T follicular helper cell (primary cell): ENCODE data around the gene DPP6.

Source experiments
- DNase-seq: peaks from one replicate; pipeline ENCODE4 v3.0.0-alpha.2; 2020; ENCODE audit warnings: low read depth

DPP6 gene

DNA sequence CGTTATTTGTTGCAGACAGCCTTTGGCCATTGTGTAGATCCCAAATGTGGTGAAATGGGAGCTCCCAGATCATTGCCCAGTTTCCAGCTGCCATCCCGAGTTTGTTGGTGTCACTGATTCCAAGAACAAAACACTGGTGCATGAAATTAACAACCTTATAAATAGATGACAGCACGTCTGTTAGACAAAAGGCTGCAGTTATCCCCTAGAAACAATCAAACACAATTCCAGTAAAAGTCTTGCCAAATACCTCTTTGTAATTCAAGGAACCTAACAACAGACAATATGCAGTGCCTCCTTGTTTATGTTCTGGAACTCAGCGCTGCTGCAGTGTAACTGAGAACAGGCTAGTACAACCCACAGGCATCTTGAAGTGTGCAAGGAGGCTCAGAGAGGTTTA lies 546.2 kb downstream of the DPP6 start:
- DNase-seq = no peak

DNA sequence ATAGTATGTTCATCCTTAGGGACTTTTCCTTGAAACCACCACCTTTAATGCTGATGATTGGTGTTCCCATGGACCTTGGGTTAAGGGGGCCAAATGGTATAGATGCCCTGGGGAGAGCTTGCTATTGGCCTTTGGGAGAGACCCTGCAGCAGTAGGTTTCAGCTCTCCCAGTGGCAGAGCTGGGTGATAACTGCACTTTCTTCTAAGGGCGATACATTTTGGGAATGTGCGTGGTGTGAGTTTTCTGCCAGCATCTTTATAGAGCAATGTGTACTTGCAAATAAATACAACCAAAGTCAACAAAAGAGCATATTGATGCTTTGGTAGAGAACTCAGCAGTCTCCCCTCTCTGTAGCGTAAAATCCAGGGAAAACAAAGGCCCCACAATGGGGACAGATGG lies 546.7 kb downstream of the DPP6 start:
- no peak for DNase-seq

DNA sequence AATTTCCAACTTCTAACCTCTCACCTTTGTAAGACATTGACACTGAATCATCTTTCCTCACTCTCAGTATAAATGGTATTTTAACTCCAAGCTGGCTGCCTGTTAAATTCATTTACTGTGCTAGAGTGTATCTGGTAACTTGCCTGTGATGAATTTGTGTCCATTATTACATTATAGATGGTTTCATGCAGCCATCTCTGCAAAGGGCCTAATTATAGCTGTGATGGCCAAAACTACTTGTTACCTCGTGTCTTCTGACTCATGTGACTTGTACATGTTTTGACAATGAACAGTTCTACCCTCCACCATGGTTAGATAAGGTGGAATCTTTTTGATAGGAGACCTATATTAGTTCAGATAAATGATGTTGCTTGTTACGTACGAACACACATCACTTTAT lies 558.7 kb downstream of the DPP6 start:
- no peak for DNase-seq

DNA sequence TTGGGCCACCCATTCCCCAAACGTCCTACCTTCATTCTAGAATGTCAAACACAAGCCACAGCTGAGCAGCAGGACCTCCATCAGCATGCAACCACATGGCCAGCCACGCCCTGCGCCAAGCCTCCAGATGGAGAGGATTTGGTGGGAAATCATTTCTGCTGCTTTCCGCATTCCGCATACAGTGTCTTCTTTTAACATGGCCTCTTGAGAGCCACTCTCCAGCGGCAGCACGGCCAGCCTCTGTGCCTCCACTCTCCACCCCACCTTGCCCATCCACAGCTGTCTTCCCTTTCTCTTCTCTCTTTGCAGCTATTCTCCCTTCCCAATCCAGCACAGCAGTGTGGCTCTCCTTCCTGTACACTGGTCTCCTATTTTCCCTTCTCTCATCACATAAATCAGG lies 561.6 kb downstream of the DPP6 start:
- DNase-seq = no peak

DNA sequence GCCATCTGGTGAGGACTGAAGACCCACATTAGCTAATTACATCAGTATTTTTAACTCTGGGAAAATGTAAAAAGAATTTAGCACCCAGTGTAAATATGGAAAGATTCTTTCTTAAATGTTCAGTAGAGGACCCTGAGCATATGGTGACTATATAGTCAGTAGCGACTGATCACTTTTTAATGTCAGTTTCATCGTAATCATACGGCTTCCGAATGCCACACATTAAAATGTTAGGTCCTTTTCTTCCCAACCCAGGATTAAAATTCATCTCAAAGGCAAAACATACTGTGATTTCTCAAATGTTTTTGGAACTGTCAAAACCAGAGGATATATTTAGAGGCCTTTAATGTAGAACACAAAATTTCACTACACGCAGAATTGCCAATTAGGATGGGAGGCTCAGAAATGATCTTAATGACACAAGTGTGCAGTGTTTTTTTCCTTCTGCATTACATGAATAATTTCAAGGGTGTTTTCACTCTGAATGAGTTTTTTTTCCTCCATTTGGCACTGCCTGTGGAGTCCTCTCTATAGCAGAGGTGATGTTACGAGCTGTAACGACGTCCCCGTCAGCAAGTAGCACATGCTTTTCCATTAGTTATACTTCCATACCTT lies 568.0 kb downstream of the DPP6 start:
- DNase-seq = no peak

DNA sequence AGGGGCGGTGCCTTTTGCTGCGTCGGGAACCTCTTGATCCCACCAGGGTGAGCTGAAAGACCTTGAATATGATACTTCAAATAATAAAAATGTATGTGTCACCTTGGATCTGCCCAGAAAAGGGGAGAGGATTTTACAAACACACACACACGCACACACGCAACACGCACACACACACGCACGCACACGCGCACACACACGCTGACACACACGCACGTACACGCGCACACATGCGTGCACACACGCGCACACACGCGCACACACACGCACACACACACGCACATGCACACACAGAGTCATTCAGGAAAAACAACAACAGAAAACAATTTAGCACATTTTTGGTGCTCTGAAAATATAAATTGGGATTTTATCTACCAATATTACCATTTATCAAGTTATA lies 571.2 kb downstream of the DPP6 start:
- no peak for DNase-seq

DNA sequence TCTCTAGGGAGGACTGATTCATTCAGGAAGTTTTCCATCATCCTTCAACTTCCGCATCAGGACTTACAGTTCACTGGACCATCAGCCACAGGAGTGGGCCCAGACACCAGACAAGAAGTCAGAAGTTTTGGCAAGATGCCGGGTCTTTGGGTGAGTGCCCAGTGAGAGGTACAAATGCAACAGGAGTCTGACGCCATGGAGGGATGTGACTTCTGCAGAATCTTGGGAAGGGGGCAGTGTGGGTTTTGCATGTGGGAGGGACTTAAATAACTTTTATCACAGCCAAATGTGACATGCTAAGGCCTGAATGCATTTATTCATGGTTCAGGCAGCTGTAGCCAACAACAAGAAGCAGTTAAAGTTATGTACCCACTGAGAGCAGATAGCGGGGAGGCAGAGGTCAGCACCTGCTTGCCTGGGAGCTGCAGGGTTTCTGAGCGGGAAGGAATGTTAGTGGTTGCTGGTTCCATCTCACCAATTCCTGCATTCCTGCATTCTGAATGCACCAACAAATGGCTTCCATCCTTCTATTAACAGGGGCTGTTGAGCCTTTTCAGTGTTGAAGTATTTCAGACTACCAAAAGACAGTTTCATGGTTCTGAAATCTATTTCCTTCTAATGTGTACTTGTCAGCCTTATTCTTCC lies 575.6 kb downstream of the DPP6 start:
- no peak for DNase-seq

DNA sequence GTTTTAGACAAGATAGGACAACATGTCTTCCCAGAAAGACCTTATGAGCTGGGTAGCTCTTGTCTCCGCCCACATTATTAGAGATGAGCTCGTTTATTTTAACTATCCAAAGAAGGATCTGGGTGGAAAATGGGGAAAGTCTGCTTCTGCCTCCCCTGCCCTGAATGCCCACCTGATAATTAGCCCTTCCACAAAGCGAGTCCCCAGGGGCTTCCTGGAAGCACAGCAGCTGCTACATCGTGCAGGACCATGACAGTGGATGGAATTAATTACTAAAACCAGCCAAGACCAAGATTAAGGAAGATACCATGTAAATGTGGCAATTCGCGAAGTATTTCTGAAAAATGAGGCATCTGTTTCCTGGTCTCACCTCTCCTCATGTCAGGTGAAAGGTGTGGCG lies 576.4 kb downstream of the DPP6 start:
- no peak for DNase-seq

DNA sequence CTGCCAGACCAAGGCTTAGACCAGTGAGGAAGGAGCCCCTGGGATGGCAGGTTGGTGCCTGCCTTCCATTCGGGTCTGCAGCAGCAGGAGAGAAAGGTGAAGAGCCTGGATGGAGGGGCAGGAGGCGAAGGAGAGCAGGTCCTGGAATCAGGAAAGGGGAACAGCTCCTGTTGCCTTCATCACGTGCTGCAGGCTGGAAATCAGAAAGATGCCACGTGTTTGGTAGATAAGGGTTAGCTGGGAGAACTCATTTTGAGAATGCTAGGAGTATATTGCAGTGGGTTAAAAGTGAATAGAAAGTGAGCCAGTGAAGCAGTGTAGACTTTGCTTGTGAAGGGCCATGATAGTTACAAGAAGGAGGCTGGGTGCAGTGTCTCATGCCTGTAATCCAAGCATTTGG lies 579.0 kb downstream of the DPP6 start:
- no peak for DNase-seq

DNA sequence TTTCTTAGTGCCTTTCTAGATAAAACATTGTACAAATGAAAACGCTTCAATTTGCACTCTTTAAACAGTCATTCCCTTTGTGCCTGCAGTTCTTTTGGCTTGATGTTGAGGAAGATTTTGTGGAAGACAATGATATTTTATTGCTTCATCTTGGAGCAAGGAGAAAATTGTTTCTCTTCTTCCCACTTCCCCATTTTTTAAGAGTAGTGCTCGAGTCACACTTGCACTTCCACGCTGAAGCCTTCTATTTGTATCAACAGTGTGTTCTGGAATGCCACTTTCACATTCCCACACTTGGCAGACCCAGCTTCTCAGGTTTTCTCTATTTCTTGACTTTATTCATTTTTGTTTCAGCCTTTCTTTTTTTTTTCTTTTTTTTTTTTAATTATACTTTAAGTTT lies 581.4 kb downstream of the DPP6 start:
- no peak for DNase-seq

DNA sequence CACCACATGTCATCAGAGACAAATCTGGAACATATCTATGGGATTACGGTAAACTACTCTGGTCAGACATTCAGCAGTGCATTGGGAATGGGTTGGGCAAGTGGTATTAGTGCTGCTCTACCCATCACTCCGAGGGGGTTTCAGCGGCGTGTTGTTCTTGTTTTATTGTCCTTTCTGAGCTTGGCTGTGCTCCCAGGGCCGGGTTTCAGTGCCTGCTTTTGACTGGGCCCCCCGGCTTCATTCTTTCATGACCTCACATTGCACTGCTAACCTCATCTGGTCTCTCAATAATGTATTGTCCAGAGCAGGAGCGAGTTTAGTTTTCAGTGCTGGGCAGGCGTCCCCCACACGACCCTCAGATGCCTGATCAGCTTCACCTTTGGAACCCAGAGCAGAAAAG lies 586.1 kb downstream of the DPP6 start:
- DNase-seq = no peak

DNA sequence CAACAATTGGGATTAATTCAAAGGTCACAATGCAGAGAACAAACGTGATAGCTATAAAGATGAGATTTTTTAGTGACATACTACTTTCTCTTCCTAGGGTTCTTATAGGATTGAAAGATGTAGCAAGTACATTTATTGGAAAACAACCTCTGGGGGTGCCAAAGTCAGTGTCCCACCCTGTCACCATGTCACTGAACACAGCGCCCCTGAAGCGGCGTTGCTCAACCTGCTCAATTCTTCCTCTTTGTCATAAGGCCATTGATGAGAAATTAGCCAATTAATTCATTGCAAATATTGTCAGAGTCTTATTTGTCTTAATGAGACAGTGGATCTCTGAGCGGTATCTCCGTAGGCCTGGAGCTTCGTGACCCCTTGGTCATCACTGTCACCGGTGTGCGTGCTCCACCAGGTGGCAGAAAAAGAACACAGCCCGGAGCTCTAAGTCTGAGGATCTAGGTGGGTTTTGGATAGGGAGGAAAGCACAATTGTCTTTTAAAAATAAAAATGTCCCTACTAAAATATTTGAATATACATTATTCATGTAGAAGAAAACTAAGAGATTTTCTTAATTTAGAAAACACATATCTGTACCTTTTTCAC lies 588.2 kb downstream of the DPP6 start:
- no peak for DNase-seq

DNA sequence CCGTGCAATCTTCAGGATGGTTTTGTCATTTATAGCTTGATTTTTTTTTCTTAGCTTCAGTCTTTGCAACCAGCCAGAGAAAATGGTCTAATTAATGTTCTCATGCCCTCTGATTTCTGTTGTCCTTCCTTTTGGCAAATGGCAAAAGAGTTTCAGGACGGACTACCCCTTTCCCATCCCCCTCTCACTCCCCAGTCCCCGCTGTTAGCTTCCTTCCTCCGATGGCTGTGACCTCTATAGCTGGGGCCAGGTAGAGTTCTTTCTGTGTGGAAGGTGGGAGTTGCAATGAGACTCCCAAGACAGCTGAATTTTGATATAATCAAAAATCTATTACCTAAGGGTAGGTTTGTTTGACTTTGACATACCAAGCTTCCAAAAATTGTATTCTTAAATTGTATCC lies 588.7 kb downstream of the DPP6 start:
- no peak for DNase-seq

DNA sequence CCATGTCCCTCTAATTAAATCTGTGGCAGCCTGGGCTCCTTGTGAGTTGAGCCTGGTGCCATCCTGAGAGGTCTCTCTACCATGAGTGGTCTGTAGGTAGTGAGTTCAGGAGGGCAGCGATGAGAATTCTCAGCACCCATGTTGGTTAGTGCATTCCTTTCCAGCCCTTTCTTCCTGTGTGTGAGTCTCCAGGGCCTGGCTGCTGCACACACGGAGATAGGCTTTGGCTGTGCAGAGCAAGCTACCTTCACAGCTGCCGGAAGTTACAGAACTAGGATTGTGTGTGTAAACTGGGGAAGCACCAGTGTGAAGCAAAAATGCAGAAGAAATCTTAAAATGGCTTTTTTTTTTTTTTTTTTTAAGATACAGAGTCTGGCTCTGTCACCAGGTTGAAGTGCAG lies 592.2 kb downstream of the DPP6 start:
- no peak for DNase-seq

DNA sequence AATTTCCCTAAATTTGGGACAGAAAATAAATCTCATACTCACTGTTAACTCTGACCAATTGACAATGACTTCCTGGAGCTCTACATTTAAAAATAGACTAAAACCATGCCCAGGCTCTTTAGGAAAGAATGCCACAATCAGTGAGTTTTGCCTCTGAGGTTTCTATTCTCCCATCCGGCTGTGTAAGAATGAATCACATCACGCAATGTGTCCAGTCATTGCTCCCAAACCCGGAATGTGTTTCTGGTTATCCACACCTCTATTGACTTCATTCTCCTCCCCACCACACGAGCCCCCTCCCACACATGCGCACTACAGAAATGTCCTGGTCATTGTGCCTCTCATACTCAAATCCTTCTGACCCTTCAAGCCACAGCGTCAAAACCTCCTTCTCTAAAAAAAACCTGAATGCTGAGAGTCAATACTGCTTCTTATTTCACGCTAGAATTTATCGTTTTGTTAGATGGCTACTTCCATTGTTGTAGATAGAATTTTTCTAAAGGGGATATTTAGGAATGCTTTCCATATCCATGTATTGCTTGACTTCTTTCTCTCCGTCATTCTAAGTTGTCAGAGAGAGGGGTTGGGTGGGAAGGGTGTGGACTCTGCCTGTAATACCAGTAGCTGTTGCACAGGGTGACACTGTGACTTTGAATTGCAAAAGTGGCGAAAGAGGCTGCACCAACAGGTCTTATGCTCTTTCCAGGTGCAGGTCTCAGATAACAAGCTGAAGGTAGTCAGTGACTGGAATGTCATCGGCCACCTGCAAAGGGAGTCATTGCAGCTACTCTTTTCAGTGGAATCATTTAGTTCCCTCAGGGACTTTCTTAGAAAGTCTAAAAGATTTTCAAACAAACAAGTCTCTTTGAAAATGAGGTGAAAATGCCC lies 594.2 kb downstream of the DPP6 start:
- DNase-seq = no peak

DNA sequence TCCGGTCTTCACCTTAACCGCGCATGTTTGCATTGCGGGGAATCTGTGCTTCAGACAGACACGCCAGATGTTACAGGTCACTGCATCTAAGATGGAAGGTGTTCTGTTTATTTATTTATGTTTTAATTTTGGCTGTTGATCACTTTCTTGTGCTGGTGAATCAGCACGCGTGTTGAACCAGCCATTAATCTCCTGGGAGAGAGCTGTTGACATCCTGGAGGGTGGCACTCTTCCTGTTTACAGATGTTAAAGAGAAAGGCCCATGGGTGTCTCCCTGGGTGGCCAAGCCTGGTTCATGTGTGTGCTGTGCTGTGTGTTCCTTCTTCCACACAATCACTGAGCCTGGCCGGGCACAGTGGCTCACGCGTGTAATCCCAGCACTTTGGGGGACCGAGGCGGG lies 595.4 kb downstream of the DPP6 start:
- DNase-seq = no peak

DNA sequence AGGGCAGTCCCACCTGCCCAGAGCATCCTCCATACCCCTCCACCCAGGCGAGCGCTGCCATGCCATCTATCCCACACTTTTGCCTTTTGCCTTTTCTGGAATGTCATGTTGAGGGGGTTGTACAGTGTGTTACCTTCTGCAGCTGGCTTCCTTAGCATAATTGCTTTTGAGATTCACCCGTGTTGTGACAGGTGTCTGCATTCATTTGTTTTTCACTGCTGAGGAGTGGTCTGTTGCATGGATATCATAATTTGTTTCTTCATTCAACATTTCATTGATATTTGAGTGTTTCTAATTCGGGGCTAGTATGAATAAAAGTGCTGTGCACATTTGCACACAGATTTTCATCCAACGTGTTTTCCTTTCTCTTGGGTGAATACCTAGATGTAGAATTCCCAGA lies 596.8 kb downstream of the DPP6 start:
- DNase-seq = no peak

DNA sequence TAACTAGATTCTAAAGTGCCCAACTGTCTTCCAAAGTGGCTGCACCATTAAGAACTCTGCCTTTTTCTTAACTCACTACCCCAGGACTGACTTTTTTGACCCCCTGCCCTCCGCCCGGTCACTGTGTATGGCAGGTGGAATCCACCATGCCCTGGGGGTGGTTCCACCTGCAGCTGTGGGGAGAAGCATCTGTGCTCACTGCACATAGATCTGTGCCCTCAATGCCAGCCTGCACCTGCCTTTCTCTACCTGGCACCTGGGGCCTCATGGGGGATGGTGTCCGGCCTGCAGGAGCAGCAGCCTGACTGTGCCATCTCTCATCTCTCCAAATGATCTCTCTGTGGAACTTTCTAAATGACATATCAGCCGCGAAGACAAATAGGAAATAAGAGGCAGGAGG lies 597.2 kb downstream of the DPP6 start:
- DNase-seq = no peak

DNA sequence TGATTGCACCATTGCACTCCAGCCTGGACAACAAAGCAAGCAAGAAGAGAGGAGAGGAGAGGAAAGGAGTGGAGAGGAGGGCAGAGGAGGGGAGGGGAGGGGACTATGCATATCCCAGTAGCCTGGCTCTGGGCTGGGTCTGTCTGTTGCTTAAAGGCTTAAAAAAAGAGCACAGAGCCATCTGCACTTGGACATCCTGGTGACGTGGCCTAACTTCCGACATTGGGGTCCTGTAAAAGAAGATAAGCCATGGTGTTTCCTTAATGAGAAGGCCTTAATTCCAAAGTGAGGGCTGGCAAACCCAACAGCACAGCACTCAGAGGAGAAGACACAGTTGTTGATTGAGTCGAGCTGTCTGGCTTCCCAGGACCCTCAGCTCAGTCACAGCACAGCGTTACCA lies 598.1 kb downstream of the DPP6 start:
- DNase-seq = no peak

DNA sequence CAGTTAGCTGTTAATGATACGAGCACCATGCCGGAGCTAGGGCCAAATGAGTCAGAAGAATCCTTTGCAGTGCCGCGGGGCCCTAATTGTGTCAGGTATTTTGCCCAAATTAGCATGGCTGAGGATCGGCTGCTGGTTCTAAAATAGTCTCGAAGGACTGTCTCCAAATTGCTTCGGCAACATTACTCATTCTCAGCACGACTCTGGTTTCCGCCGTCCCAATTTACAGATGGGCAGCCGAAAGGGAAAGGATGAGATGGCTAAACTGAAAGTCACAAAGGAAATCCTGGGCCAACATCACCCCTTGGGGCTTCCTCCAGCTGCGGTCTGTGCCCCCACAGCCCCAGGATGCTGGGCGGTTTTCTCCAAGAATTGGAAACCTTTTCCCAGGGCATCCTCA lies 599.3 kb downstream of the DPP6 start:
- DNase-seq = no peak

DNA sequence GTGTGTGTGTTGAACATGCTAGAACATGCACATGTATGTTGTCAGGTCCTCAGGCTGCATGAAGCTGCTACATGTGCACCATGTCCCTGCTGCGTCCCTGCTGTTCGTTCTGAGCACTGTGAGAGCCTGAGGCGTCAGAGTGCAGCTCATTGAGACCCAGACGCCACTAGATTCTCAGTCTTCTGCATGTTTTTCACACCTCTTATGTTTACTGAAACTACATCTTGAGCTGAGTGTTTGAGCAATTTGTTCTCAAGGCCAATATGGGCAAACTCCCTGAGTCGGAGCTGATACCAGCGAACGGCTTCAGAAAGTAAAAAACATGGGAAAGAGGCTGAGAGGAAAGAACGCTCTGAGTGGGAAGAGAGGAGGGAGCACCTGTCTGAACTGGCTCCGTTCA lies 600.4 kb downstream of the DPP6 start:
- no peak for DNase-seq

DNA sequence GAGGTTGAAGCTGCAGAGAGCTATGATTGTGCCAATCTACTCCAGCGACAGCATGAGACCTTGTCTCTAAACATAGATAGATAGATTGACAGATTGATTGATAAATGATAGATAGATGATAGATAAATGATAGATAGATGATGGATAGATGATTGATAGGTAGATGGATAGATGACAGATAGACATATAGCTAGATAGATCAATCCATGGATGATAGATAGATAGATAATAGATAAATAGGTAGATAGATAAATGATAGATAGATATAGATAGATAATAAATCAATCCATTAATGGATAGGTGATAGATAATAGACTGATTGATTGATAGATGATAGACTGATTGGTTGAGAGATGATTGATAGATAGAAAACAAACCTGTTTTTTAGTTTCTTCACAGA lies 601.1 kb downstream of the DPP6 start:
- no peak for DNase-seq

DNA sequence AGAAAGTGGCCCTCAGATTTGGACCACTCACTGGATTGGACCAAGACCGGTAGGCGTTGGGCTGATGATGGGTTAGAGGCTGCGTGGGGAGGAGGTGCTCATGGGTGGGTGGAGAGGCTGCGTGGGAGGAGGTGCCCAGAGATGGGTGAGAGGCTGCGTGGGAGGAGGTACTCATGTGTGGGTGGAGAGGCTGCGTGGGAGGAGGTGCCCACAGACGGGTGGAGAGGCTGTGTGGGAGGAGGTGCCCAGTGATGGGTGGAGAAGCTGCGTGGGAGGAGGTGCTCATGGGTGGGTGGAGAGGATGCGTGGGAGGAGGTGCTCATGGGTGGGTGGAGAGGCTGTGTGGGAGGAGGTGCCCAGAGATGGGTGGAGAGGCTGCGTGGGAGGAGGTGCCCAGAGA lies 604.4 kb downstream of the DPP6 start:
- DNase-seq = no peak
